ENCODE measurements around the gene CTNNA2.

- TF ChIP-seq FOXK2 (conservative IDR thresholded peaks at IDR 0.05 in 1 of 2, IDR thresholded peaks at IDR 0.05 in 1 of 2; ENCODE audit: low read depth in 2 of 2): no peak
- TF ChIP-seq ZNF280B (CRISPR knock-in tag; IDR thresholded peaks at IDR 0.05): no peak
- no peak for TF ChIP-seq BMI1 (IDR thresholded peaks at IDR 0.05; ENCODE audit: low read length)
- TF ChIP-seq MAX (CRISPR knock-in tag; IDR thresholded peaks at IDR 0.05): no peak
- TF ChIP-seq NR2C2 (CRISPR knock-in tag; IDR thresholded peaks at IDR 0.05): no peak
- no peak for TF ChIP-seq NR2C2 (tag; IDR thresholded peaks at IDR 0.05)
- no peak for TF ChIP-seq MTA1 (IDR thresholded peaks at IDR 0.05; ENCODE audit: borderline replicate concordance)
- no peak for TF ChIP-seq POU5F1 (IDR thresholded peaks at IDR 0.05; ENCODE audit: borderline replicate concordance, low read depth, low read length, partially characterized antibody)
- no peak for TF ChIP-seq CREB1 (IDR thresholded peaks at IDR 0.05)
- no peak for TF ChIP-seq CREB1 (CRISPR knock-in tag; IDR thresholded peaks at IDR 0.05)
- no peak for TF ChIP-seq CHCHD3 (CRISPR knock-in tag; IDR thresholded peaks at IDR 0.05)
- TF ChIP-seq TCF3 (CRISPR knock-in tag; IDR thresholded peaks at IDR 0.05): no peak
- no peak for TF ChIP-seq GATAD2B (IDR thresholded peaks at IDR 0.05; ENCODE audit: borderline replicate concordance)
- TF ChIP-seq ARID2 (IDR thresholded peaks at IDR 0.05): no peak
- TF ChIP-seq MCM2 (IDR thresholded peaks at IDR 0.05; ENCODE audit: low read depth): no peak
Observed at GRCh38 chr2:80573950-80574349, 1061.1 kb downstream of the CTNNA2 start.

All from K562 (cell line).